Measurements from ENCODE around the gene GNAI3. TPM values are rescaled to one million over a fixed set of nuclear protein-coding genes. Genes with fewer than 3 reads are reported as not detected.

GNAI3 gene
- total RNA-seq, 1 experiment from 2014 or later = 6.8 TPM

- ChIA-PET POLR2A (ENCODE audit: unreplicated experiment) (no interaction called here), CTCF (no interaction called here)
- Histone ChIP-seq H3K9me2 (replicated peaks; ENCODE audit: low read length) (no peaks in the 10 kb centered on the region), H4K20me1 (ENCODE audit: low read length) (no peaks in the 10 kb centered on the region), H3K27me3 (ENCODE audit: low read length) (no peaks in the 10 kb centered on the region), H3K36me3 (ENCODE audit: low read depth, low read length) (no peaks in the 10 kb centered on the region), H3K27ac (ENCODE audit: low read length) (no peak overlapping the region), H3F3A (ENCODE audit: low read length, unreplicated experiment) (no peaks in the 10 kb centered on the region), H3K9ac (ENCODE audit: low read length) (no peak overlapping the region), H3K4me1 (ENCODE audit: insufficient read depth, low read length) (no peaks in the 10 kb centered on the region), H3K4me3 (ENCODE audit: low read length) (no peak overlapping the region), H3K9me3 (ENCODE audit: low read length) (no peaks in the 10 kb centered on the region), H3K79me2 (ENCODE audit: low read length) (no peaks in the 10 kb centered on the region), H3K4me2 (ENCODE audit: low read length) (no peak overlapping the region), H2AFZ (ENCODE audit: low read length) (no peak overlapping the region)
- no peak for ATAC-seq
- DNase-seq = no peak
- TF ChIP-seq EZH2 (IDR thresholded peaks at IDR 0.05; ENCODE audit: low read length, unreplicated experiment) (no peak), CTCF (conservative IDR thresholded peaks at IDR 0.05; ENCODE audit: low read depth, low read length) (no peak), EZH2phosphoT487 (IDR thresholded peaks at IDR 0.05; ENCODE audit: borderline replicate concordance, low read length) (no peak)
- BruUV-seq (replicated peaks) = no TSS peak
- intact Hi-C loops (cut with micrococcal nuclease) = no loop called here
These were observed 31.1 kb upstream of the GNAI3 start for GRCh38 chr1:109517337-109517736.

DNA sequence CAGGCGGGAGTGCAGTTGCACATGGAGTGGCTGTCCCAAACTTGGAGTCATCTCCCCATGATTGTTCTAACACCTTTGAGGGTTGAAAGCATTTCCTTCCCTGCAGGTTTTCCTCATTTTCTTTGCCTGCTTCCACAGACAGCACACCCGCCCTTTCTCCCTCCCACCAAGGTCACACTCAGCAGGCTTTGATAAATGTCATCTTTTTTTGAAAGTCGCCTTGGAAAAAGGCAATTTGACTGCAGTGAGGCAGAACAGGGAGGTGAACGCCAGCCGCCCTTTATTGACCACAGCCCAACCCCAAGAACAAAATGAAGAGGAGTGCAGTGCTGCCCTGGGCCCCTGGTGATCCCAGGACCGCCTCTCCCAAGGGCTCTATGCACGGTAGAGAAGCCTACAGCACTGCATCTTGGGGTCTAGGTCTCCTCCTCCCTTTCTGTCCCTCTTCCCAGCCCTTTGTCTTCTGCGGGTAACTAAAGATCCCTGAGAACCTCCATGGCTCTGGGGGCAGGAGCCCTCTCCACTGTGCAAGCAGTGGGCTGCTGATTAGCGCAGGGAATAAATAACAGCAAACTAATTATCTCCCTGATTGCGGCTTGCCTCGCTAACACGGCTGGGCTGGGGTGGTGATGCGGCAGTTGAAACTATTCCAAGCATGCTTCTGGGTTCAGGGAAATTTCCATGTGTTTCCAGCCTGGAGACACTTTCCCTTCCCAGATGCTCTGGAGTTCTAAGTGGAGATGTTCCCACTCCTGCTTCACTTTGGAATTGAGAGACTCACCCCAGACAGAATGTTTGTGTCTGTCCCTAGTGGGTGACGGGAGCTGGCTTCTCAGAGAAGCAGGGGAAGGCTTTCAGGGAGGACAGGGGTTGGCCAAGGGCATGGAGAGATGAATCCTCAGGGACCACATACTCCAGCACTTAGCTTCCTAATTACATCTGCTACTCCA lies 27.1 kb upstream of the GNAI3 start:
- CTCF ChIA-PET = no interaction called here

More for the DNA sequence above, 27.1 kb upstream of the GNAI3 start:
- no peak for ATAC-seq
- POLR2A ChIA-PET (ENCODE audit: unreplicated experiment) = no interaction called here
- Histone ChIP-seq H3K27ac (ENCODE audit: low read length) (no peak overlapping the region), H3K9ac (ENCODE audit: low read length) (no peak overlapping the region), H3K4me1 (ENCODE audit: insufficient read depth, low read length) (no peaks in the 10 kb centered on the region), H2AFZ (ENCODE audit: low read length) (no peak overlapping the region), H3K9me2 (replicated peaks; ENCODE audit: low read length) (no peaks in the 10 kb centered on the region), H4K20me1 (ENCODE audit: low read length) (no peaks in the 10 kb centered on the region), H3K79me2 (ENCODE audit: low read length) (no peaks in the 10 kb centered on the region), H3K36me3 (ENCODE audit: low read depth, low read length) (no peaks in the 10 kb centered on the region), H3K27me3 (ENCODE audit: low read length) (no peaks in the 10 kb centered on the region), H3F3A (ENCODE audit: low read length, unreplicated experiment) (no peaks in the 10 kb centered on the region), H3K4me2 (ENCODE audit: low read length) (no peak overlapping the region), H3K4me3 (ENCODE audit: low read length) (no peak overlapping the region), H3K9me3 (ENCODE audit: low read length) (no peaks in the 10 kb centered on the region)
- DNase-seq = no peak
- intact Hi-C loops (cut with micrococcal nuclease) = no loop called here
- no TSS peak for BruUV-seq (replicated peaks)
- TF ChIP-seq CTCF (conservative IDR thresholded peaks at IDR 0.05; ENCODE audit: low read depth, low read length) (no peak), EZH2 (IDR thresholded peaks at IDR 0.05; ENCODE audit: low read length, unreplicated experiment) (no peak), EZH2phosphoT487 (IDR thresholded peaks at IDR 0.05; ENCODE audit: borderline replicate concordance, low read length) (no peak)

Measured in PC-3 (cell line).